NAMALWA (cell line): ENCODE data around the gene PDE4D.

ENCODE experiments used
- DNase-seq: peaks from one replicate; pipeline ENCODE4 v3.0.0-alpha.2; 2015; ENCODE audit warnings: low spot score

Gene PDE4D

DNA sequence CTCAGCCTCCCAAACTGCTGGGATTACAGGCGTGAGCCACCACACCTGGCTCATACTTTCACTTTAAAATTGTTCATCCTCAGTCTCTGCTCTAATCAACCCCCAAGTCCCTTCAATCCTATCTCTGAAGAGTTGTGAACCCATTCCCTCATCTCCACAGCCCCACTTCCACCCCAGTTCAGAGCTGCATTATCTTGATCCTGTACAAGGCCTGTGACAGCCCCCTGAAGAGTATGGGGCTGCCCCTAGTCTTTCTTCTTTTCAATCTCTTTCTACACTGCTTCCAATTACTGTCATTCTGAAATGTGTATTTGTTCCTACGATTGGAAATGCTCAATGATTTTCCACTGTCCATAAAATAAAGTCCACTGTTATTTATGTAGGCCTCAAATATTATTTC is 722.4 kb downstream of the PDE4D start:
- no peak for DNase-seq

DNA sequence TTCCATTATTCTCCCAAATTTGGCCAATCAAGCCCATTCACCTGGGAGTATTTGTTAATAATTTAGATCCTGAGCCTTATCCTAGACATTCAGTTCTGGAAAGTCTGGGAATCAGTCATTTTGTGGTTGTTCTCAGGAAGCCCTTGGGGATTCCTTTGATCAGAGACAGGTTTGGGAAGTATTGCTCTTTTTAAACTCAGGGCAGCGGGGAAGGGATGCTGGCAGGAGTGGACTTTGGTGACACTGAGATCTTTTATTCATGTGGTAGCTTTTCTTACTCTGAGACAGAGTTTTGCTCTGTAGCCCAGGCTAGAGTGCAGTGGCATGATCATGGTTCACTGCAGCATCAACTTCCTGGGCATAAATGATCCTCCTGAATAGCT is 723.8 kb downstream of the PDE4D start:
- DNase-seq: no peak

DNA sequence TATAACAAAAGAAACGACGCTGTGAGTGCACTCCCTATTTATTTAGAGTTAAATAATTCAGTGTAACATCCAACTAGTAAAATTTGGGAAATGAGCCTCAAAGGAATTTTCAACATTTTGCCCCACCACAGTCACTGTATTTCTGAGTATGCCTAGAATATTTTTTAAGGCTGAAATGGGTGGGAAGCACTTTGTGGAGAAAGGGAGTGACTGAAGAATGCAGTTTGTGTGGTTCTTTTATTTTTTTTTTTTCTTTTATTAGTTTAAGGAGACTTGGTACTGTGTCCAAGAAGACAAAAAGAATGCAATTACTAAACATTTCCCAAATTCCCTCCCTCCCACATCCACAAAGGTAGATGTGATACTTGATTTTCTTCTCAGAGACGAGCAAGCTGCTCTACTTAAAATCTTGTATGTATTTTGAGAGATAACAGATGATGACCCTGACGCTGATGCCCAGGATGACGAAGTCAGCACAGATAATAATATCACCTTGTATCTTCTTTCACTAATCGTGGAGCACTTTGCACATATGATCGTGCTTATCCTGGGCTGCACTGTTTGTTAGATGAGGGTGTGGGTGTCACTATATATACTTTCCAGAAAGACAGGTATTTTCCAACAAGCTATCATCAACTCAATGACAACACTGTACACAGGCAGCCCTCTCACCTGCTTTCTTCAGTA is 724.3 kb downstream of the PDE4D start:
- DNase-seq: no peak

DNA sequence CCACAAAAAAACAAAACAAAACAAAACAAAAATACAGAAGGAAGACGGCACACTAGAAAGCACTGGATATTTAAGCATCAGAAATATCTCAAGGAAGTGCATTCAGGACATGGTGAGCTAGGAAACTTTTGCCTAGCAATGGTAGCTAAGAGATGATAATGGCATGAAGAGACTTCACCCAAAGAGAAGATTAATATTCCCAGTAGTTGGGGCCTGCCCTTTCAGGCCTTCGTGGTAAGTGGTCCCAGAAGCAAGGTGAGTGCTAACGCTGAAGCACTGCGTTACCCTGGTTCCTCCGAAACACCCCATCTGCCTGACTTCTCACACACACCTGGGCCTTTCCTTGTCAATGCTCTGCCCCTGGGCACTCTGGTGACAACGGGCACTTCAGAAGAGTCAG is 725.5 kb downstream of the PDE4D start:
- DNase-seq: no peak

DNA sequence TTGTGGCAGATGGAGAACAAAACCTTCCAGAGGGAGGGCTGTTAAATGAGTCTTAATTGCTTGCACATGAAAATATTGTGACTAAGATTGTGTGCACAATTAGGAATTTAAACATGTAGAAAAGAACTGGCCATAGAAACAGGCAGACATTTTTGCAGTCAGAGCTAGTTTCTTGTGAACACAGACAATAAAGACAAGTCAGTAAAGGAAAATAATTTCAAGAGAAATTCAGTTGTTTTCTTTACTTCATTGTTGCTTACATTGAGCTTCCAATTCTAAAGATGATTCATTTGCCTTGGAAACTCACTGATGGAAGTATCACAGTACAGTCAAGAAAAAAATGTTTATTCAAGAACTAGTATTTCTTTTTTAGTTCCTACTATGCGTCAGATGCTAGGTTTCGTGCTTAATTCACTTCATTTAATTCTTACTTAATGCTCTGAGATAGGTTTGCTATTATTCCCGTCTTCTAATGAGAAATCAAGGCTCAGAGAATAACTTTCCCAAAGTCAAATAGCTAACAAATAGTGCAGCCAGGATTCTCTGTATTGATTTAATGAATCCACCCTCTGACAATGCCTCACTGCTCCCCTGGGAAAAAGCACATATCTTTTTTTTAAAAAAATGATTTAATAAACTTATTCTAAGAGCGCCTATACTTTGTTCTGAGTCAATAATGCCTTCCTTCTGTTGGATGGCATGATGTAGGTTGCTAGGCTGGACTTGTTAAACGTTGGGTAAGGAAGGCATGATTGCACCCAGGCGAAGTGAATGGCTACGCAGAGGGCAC is 729.3 kb downstream of the PDE4D start:
- no peak for DNase-seq

DNA sequence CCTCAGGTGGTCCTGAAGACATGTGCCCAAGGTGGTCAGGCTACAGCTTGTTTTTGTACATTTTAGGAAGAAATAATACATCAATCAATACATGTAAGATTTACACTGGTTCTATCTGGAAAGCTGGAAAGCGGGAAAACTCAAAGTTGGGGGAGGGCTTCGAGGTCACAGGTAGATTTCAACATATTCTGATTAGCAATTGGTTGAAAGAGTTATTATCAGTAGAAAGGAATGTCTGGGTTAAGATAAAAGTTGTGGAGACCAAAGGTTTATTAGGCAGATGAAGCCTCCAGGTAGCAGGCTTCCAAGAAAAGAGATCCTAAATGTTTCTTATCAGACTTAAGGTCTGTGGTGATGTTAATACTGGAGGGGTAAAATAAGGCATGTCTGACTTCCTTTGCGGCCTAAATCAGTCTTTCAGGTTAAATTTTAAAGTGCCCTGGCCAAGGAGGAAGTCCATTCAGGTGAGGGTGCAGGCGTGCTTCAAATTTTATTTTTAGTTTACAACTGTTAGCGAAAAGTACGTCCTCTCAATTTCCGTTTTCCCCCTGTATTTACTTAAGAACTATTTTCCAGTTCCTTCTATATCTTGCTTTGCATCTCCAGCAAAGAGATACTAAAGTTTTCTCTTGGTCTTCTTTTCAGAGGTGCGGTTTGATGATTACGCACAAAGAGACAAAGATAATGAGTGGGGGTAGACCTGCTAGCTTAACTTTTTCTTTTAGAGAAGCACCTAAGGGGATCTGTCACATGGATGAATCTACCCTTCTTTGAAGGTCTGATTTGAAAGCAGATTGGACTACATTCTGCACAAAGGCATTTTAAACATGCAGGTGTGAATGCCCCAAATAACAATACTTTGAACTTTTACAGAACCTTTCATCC is 732.1 kb downstream of the PDE4D start:
- DNase-seq: no peak

DNA sequence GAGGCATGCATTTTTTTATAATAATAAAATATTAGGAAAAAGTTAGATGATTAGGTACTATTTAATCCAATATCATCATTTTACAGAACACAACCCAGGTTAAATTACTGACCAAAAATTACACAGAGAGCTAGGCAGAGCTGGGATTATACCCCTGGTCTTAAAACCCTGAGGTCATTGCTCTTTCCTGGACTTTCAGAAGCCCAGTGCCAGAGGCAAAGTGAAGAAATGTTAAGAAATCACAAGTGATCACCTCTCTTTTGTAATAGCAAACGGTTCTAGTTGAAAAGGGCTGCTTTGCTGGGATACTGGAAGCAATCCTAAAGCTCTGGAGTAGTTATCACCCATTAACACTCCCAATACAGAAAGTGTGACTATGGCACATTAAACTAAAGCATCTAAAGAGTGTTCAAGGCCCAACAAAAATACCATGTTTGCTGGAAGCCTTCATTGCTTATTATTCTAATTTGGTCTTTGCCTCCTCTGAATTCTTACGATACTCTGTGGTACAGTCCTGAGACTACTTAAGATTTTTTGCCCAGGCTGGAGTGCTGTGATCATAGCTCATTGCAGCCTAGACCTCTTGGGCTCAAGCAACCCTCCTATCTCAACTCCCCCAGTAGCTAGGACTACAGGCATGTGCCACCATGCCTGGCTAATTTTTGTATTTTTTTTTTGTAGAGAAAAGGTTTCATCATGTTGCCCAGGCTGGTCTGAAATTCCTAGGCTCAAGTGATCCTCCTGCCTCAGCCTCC is 734.7 kb downstream of the PDE4D start:
- DNase-seq: no peak

DNA sequence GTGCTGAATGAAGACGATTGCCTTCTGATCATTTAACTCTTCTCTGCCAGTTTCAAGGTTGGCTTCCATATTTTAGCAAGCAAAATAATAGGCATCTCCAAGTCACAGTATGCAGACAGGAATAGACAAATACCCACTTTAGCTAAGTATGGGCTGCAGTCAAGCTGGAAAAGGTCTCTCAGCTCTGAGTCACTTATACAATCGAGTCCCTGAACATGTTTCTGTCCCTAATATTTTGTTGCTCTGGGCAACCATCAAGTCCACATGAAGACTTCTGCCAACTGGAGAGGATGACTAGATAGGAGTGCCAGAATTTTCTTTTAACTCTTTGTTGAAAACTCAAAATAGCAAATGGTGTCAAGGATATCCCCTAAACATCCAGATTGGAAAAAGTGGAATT is 735.4 kb downstream of the PDE4D start:
- DNase-seq: no peak

DNA sequence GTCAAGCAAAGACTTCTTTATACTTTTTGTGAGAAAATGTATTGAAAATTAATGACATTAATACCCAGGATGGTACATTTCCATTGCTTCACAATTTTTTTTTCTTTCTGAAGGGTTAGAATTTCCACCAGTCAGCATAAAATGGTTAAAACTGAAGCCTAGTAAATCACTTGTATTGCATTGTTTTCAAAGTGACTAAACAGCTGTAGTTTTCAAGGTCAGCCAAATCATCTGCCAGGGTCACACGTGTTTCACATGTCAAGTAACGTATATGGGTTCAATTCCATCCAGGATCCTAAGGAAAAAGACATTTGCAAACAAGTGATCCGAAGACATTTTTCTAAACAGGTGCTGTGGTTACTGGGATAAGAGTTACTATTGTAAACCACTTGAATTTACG is 736.5 kb downstream of the PDE4D start:
- no peak for DNase-seq

DNA sequence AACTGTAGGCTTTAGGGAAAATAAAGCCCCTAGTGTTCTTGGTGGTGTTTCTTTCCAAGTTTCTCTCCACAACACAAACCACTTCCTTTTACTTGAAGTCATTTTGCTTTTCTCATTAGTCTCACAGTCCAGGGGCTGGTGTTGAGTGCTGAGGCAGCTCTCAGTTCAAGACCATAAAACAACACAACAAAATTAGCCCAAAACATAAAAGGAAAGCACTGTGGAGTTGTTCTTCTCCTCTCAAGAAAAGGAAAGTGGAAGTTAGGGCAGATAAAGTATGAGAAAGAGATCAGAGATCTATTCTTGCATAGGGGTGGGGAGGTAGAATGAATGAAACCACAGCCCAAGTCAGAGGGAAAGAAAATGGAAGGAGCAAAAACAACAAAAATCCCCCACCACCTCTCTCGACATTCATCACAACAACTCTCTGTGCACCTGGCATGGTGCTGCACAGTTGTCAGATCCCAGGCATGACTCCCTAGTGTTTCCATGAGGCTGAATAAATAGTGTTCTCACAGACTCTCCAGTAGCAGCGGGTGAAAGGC is 740.8 kb downstream of the PDE4D start:
- DNase-seq: no peak

DNA sequence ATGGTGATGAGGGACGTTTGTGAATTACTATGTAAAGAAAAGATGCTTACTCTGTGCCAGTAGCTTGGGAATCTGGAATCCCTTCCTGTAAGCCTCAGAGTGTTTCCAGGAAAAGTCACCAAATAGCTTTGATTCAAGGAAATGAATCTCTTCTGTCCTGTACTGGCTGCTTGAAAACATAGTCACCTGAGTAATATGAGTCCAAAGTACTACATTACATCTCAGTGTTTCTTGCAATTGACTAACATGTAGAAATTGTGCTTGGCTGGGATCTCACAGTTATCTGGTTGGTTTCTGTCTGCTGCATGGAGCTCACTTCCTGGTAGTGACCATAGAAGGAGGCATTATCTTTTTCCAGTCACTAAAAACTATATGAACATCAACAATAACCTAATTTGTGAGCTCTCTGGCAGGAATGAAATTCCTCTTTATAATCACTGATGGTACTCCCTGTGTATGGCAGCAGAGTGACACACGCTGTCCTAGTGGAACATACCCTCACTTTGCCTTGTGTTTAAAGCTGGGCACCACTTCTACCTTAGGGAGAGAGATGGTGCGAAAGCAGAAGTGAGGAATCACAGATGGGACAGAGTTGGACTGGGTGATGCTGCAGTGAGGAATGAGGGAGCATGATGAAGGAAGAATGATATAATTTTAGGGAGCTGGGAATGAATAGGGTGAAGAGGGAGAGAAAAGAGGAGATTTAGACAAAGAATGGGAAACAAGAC is 742.2 kb downstream of the PDE4D start:
- DNase-seq: no peak

DNA sequence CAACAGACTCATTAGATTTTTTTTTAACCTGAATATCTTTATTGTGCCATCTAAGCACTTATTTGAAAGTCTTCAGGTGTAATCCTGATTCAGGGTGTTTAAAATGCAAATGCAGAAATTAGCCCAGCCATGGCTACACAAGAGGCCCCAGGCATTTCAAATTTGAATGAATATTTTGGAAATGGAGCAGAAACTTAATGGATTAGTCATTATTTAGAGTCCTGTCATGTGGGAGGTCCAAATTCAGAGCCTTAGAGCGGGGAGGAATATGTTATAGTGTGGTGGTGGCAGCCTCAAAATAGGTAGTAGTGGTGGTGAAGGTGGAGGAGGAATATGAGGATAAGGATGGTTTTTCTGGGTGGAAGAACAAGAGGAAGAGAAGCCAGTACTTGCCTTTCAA is 743.7 kb downstream of the PDE4D start:
- no peak for DNase-seq

DNA sequence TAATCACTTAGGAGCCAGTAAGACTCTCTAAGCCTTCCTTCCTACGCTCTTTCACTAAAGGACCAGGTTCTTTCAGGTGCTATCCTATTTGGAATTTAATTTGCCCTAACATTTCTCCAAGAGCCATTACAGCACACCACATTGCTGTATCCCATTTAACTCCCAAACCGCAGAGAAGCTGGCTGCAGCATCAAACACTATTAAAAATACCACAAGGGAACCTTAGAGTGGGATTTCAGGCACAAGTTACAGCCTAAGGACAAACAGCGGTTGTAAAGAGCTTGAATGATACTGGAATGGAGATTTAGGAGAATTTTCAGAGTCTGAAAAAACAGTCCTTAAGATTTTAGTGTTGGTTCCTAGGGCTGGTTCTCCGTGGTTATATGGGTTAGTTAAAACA is 744.3 kb downstream of the PDE4D start:
- DNase-seq: no peak

DNA sequence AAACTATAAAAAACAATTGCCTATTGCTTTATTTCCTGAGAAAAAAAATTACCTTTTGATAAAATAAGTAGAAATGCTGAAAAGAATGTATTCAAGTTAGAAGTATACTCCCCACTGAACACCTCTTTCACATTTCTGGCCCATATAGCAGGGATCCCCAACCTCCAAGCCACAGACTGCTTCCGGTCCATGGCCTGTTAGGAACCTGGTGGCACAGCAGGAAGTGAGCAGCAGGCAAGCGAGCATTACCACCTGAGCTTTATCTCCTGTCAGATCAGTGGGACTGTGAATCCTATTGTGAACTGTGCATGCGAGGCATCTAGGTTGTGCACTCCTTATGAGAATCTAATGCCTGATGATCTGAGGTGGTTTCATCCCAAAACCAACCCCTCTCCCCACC is 746.8 kb downstream of the PDE4D start:
- no peak for DNase-seq

DNA sequence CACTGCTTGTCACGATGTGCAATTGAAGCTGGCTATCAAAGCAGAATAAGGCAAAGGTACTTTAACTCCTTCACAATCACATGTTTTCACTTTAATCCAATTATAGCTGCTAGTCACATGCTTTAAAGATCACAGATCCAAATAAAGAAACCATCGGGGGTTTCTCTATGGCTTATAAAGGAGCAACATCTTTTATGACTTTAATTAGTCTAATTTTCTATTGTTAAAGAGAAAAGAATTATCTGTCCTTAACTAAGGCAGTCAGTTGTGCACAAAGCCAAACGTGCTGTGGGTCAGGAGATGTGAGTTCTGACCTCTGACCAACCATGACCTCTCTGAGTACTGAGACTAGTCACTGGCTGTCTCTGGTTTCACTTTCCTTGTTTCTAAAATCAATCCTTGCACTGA is 749.6 kb downstream of the PDE4D start:
- DNase-seq: no peak

DNA sequence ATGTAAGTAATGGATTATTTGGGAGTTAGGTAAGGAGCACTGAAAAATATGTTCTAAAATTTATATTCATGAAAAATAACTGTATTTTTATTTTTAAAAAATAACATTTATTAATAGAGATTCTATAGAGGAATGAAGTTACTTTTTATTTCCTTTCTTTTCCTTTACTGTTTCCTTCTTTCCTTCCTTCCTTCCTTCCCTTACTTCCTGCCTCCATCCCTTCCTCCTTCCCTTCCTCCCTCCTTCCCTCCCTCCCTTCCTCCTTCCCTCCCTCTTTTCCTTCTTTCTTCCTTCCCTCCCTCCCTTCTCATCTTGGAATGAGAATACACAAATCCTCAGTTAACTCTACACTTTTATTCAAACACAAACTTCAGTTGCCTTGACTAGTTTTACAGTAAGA is 750.6 kb downstream of the PDE4D start:
- no peak for DNase-seq

DNA sequence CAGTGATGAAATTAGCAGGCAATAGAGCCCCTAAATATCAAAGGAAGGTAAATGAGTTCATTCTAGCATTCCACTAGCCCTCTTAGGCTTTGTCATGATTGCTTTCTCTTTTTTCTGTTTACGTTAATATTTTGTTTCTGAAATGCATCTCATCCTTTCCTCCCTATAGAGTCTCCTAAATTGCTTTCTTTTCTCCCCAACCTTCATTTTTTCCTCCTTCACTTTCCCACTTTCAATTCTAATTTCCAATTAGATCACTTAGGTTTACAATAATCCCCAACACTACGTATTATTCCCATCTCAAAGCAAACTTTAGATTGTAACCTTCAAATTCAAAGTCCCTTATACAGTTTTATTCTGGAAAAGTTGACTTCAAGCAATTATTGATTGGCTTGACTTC is 751.4 kb downstream of the PDE4D start:
- DNase-seq: no peak

DNA sequence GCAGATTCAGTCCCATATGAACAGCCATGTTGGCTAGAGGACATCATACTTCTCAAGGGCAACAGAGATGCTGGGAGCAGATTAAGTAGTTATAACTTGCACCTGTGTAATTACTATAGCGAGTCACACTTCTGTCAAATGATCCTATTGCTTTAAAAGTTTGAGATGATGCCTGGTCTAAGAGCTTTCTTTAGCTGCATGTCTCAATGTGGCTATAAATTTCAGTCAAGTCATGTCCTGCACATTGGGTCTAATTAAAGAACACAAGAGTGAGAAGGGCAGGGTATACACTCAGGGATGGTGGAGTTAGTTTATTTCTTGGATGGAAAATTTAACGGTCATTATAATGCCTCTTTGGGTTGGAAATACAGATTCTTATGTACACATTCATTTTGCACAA is 753.4 kb downstream of the PDE4D start:
- DNase-seq: no peak

DNA sequence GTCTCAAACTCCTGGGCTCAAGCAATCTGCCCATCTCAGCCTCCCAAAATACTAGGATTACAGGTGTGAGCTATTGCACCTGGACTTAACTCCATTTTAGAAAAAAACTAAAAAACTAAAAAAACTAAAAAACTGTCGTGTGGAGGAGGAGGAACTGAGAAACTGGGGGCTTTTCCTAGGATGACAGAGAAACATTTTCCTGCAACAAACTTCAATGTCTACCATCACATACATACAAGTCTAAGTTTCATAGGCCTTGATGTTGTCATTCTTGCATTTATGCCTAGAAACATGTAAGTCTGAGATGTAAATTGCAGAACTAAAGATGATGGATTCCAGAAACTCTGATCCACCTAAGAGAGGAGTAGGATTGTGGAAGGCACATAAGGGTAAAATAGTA is 753.8 kb downstream of the PDE4D start:
- no peak for DNase-seq

DNA sequence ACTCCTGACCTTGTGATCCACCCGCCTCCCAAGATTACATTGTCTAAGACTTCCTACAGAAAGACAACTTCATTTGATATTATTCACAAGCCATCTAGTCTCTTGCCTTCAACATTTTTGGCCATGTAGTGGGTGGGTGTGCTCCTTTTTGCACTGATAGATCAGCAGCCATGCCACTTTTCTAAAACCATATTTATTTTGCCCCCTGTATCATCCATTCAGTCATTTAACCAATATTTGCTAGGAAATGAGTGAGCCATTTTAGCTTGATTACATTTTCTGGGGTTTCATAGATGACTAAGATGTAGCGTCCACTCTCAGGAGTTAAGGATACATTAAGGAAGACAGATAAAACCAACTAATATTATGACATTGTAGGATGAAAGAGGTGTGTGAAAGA is 755.0 kb downstream of the PDE4D start:
- DNase-seq: no peak

DNA sequence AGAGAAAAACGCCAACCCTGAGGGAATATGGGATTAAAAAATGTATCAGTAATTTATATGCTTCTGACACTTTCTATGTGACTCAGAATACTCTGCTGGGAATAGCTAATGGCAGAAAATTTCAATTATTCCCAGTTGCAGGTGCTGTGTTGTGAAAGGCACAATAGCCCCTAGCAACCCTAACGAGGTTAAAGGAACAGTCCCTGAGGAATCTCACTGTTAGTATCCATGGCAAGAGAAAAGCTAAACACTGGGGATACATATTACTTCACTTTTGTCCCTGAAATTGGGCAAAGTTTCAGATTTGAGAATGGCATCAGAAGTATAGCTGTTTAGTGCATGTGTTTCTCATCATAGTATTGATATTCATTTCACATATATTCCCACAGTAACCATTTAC is 755.7 kb downstream of the PDE4D start:
- DNase-seq: no peak
